COLO668 (cell line): ENCODE results near the gene PIEZO2.
"Not testable (repeated sequence)": the region's sequence is repeated elsewhere in the genome, so short reads cannot be mapped to it uniquely, and the experiment has no call there.

Experiments used
- DNase-seq: peaks from one replicate; lab custom pipeline; 2025; ENCODE audit not compliant: unreplicated experiment; lab: John Stamatoyannopoulos, UW

PIEZO2 gene

DNA sequence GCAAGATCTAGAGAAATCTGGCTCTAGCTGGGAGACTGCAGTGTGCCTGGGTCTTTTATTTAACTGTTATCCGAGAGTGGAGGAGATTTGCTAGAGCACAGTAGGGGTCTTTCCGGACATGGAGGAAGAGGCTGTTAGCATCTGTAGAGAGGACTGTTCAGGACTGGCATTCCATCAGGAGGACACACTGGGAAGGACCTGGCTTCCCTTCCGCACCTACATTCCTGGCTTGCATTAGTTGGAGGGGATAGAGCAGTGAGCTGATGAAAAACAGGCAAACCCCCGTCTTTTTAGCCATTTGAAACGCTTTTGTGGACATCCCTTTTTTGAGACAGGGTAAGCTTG is 874 bp upstream of the PIEZO2 start:
- DNase-seq = no peak

DNA sequence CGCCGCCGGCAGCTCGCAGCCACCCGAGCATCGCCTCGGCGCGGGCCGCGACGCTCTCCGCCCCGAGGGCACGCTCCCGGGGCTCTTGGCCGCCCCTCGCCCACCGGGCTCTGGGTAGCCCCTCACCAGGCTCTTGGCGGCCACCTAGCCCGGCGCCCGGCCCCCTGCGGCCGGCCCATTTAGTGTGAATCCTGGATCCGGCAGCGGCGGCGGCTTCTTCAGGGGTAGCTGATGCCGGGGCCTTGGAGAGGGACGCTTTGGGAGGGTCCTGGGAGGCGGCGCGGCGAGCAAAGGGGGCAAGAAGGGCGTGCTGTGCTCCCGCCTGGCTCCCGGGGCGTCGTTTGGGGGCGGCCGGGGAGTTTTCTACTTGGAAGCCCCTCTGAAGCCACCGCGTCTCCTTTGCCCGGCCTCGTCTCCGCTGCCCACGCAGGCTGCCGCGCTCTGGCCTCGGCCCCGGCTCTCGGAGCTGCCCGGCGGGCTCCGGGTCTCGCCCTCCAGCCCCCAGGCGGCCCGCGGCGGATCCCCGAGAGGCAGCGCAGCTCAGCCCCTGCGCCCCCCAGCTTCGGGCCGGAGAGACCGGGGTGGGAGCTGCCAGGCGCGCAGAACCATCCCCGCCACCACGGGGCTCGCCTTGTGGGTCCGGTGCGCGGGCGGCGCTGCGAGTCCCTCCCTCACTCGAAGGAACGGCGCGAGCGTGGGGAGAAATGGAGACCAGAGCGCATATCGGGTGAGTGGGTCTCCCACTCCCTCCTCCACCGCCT is 509 bp downstream of the PIEZO2 start:
- DNase-seq = no peak

DNA sequence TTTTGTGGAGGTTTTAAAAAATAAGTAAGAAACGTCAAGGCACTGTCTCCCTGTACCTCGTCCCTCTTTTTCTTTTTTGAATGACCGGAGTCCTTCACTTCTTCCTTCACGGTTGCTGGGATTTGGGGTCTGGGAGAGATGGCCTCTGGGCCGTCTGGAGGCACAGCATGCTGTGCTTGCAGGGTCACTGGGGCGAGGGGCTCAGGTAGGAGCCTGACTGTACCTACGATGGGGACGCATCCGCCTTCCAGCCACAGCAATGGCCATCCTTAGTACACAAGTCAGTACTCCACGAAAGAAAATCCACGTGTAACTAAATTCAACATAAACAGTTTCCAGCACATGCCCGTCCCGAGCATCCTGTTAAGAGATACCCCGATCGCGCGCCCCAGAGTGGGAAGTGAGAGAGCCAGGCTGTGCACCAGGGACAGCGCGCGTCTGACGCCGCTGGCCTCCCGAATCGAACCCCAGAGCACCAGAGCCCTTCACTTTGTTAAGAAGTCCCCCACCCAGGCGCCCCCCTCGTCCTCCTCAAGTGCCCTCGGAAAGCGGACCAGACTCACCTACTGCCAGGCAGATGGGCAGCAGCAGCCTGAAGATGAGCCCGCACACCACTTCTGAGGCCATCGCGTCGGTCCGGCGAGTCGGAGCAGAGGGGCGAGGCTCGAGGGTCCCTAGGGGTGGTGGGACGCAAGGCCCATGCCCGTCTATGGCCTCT is 1.2 kb downstream of the PIEZO2 start:
- no peak for DNase-seq

DNA sequence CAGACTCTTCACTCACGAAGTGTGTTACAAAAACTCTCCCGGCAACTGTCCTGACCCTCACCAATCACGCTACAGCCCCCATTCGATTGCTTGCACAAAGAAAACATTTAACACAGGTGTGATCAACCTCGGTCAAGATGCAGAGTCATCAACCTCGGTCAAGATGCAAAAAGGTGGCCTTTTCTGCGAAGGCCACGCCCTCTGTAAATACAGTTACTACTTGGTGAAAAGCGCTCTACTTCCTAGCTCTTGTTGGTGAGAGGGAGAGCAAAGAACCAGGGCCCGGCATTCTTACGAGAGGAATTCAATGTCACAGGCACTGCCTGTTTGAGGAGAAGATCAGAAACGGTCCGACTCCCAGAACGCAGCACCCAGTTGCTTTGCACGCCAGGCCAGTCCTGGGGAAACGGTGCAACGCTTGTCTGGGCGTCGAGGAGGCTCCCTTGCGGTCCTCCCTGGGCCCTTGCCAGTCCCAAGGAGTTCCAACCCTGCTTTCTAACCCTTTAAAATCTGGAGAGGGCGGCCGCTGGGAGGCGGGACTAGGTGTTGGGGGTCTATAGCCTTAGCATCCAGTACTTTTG is 1.9 kb downstream of the PIEZO2 start:
- no peak for DNase-seq

DNA sequence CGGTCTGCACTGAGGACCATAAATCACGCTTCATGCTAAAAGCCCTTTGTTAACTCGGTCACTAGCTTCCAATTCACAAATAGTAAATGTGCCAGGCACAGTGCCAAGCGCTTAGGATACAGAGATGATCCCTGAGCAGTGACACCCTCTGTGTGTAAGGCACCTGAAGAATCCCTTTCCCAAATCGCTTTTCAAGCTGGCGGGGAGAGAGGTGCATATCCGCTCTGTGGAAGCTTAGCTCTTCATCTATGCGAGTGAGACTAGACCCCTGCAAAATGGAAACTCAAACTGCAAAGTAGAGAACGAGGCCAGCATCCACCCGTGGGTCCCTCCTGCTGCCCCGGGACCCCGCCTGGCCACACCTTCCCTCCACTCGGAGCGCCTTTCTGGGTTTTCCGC is 2.4 kb downstream of the PIEZO2 start:
- DNase-seq = no peak

DNA sequence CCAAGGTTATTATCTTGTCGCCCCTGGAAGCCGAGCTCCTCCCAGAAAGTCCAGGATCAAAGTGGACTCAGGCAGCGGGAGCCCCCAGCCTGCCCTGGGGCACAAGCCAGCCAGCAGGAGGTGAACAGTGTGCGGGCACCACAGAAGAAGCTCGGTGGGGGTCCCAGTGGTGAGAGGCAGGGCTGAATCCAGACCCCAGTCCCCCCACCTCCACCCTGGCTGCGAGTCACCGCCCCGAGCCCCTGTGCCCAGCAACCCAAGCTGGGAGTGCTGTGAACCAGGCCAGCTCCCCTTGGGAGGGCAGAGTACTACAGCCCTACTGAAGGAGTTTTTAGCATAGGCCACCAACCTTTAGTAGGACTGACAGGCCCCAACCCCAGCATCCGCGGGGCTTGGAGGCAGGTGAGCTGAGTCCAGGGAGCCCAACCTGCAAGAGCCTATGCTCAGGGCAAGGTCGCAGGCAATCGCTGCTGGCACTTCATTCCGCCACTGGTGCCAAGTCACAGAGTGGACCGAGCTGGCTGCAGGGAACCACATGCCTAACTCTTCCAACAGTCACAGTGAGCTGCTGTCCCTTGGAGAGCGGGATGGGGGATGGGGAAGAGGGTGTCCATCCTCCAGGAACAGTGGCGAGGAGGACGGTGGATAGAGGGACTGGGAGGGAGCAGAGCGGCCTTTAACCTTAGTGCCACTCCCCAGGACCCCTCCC is 3.0 kb downstream of the PIEZO2 start:
- no peak for DNase-seq

DNA sequence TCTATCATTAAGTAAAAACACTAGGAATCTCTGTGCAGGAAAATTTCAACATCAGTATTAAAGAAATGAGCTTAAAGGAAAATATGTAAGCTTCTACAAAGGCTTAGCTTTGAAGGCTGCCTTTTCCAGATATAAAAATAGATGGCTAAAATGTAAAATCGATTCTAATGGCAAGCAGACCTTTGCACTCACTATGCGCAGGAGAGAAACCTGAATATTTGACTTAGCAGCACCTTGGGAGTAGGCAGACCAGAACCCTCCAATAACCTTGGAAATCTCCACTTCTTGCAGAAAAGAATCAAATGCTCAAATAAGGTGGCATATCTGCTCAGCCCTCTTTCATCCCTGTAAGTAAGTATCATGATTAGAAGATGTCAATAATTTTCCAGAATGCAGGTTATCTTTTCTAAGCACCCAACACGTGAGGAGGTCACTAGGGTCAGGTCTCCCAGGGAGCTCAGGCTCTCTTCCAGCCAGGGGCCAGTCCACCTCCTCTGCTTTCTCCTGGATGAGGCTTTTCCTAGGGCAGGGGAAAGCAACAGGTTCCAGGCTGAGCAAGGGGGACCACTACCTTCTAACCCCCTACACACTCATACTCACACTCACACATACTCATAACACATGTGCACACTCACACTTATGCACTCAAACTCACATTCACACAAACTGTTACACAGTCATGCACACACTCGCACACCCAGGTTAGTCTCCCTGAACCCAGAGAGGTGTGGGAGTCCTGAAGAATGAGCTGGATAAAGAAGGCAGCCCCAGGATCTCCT is 3.8 kb downstream of the PIEZO2 start:
- DNase-seq = no peak

DNA sequence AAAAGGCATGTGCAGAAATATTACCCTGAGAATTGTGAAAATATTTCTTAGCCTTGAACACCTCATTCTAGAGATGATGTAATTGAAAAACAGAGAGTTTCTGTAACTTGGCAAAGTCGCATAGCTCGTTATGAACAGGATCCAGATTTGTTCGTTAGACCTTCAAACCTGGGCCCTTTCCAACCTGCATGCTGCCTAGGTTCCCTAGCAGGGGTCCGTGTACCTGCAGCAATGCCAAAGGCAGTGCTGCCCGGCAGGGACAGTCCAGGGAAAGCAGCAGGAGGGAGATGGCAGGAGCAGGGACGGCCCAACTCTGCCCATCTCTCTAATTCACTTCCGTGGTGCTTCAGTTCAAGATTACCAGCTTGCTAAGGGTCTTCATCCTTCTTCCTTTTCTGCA is 12.0 kb downstream of the PIEZO2 start:
- no peak for DNase-seq

DNA sequence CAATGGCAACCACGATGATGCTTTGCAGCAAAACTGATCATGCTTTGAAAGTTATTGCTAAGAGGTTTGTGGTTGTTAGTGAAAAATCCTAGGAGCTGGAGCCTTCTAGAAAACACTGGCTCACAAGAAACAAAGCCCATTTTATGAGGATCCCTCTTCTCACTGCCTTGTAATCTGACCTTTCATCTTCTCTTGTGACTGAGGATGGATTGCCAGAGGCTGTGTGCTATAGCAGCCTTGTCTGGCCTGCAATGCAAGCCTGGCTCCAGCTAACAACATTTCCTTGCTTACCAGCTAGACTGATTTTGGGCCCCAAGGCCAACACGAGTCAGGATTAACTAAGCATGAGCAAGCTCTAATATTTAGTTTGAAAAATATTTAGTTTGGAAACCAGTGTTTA is 13.1 kb downstream of the PIEZO2 start:
- no peak for DNase-seq

DNA sequence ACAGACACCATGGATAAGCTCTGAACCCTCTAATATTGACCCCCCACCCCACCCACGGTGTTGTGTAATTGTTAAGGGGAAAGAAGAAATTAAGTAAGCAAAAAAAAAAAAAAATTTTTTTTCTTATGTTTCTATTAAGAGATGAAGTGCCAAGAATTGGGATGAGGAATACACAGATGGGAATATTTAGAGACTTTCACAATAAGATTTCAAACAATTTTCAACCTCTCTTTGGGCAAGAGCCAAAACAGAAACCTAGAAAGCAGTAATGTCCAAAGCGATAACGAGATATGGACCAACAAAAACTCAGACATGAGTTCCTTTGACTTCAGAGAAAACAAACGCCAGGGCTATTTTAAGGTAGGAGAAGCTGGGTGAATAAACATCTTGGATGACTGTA is 14.4 kb downstream of the PIEZO2 start:
- DNase-seq = no peak

DNA sequence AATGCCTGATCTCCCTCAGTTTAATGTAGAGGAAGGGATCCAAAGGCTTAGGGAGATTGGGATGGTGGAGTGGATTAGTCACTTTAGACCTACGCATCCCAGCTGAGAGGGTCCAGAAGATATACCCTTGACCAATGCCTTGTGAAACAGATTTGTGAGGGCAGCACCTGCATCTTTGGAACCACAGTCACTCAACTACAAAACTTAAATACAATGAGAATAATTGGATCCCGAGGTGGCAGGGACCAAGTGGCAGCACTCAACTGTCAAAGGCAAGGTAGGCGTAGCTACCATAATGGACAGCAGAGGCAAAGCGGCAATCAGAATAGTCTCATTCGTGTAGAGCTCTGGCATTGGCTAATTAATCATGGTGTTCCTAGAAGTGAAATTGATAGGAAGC is 20.3 kb downstream of the PIEZO2 start:
- not testable (repeated sequence) for DNase-seq

DNA sequence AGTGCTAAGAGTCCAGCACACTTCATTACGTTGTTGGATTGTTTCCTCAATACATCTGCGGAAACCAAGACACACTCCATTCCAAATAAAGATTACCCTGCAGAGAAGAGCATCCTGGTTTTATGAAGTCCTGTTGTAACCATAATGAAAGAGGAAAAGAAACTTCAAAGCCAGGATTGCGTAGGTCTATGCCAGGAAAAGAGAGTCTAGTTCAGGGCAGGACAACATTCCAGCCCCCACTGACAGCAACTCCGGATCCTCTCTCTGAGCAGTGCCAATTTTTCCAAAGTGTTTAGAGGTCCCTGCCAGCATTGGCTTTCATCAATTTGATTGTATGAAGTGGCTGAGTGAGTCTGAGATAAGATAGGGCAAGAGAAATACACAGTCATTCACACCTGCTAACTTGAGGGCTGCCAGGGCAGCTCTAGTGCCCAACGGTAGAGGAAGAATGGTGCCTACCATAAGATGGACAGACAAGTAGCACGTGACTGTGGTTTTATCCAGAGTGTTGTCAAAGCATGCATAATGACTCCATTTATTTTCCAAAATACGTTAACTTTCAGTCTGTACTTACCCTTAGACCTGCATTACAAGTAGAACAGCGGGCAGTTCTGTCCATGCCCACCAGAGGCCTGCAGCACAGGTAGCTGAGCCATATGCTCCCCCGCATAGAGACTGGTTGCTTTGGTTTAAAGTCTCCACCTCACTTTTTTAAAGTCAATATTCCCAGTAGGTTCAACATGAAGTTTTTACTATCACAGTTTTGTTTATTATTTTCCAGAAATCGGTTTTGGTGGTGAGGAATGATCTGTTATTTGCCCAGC is 23.7 kb downstream of the PIEZO2 start:
- DNase-seq = no peak

DNA sequence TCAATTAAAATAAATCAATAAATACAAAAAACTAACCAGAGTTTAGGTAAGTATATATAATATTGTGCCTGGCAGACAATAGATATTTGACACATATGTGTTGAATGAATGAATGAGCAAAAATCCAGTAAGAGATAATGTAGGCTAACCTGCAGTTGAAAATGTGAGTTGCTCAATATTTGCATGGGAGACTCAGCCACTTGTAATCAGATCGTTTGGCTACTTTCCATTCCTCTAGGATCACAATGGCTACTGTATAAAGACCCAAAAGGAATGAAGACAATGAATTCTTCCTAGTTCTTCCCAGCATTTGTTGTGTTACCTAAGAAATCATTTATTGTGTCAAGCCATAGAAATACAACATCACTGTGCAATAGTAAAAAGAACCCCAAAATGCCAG is 25.3 kb downstream of the PIEZO2 start:
- DNase-seq = no peak

DNA sequence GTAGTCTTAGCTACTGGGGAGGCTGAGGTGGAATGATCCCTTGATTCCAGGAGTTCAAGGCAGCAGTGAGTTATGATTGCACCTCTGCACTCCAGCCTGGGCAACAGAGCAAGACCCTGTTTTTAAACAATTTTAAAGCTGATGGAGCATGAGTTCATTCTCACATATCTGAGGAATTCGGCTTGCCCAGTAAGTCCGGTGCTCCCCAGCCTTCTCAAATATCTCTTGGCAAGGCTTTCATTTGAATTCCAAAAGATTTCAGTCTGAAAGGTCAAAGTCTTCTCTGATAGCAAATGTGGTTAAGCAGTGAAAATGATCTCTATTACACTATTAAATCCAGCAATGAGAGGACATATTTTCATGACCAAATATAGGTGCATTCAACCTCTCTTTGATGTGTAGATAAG is 27.9 kb downstream of the PIEZO2 start:
- no peak for DNase-seq

DNA sequence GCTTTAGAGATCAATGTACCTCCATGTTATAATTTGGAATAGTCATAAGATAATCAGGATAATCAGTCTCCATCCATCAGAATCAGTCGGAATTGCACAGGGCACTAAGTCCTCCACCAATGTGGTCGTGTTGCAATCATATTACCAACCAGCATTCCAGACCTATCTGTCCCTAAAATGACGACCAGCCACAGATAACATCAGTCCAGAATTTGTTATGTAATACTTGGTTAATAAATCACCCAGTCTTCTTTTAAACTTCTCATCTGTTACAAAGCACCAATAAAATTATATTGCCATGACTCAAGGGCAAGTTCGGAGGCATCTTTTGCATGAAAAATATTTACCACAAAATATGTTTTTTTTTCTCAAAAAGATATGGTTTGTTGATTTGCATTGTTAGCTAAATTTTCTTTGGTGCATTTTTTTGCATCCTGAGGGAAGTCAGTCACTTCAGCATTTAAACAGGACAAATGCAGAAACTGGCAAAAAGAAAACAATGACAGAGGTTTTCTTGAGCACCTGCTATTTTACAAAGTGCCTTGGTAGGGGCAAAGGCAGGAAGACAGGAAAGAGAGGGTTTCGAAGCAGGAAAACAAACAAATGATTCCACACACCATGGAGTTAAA is 29.3 kb downstream of the PIEZO2 start:
- no peak for DNase-seq

DNA sequence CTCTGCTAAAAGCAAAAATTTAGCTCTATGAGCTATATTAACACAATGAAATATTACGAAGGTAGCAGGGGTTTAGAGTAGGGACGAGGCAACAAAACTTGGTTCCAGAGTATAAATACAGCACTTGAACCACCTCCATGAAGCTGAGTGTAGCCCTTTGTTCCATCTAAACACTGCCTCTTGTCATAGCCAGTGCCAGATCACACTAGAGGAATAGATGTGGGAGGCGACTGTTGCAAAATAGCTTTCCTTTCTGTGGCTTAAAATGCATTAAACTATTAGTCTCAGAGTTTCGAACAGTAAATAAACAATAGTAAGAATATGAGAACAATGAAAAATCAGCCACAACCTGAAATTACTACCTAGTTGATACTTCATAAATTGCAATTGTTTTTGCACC is 29.8 kb downstream of the PIEZO2 start:
- no peak for DNase-seq

DNA sequence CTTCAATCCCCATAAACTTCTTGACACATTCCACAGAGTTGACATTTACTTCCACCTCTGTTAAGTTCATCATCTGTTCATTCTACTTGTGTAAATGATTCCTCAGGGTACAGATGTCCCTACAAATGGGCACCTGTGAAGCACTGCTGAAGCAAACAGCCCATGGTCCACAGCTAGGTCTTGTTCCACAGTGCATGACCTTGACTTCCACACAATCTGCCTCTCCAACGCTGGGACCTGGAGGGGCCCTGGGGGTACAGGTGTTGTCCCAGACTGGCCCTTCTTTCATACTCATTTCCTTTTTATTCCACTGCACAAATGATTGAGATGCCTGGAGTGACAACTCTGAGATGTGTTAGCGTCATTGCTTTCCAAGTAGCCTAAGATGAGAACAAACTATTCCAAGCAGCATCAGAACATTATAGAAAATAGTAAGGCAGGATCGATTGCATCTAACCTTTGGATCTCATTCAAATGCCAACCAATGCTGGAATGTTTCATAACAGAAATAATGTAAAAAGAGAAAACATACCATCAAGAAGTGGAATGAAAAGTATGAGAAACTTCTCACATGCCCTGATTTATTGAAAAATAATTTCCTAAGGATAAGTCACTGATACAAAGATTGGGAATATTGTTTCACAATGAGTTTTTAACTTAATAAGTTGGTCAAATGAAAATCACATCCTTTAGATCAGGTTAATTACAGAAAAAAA is 31.2 kb downstream of the PIEZO2 start:
- no peak for DNase-seq

DNA sequence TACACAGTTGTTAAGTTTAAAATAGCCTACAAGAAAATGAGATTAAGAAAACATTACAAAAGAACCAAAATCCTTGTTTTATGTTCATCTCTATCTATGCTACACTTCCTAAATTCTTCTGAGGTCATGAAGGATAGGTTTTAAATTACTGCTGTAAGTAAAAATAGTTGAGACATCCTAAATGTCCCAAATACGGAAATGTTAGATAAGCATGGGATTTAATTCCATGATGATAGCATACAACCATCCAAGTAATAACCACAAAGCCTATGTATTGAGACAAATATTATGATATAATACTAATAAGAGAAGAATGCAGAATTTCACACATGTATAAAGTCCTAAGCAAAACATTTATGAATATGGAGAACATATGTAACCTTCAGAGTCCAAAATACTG is 34.1 kb downstream of the PIEZO2 start:
- DNase-seq = no peak

DNA sequence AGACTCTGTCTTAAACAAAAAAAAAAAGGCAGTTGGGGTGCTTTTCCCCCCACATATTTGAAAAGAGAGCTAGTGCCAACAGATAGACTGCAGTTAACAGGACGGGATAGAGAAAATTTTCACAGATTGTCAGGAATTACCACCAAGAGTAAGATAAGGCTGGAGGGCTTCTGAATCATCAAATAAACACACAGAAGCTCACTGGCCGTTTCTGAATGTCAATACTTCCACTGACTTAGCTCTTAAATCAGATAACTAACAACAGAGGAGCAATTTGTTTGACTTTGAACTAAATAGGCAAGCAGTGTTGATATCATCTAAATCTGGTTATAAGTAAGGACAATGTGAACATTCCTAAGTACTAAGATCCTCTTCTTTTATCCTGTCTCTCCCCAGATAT is 34.7 kb downstream of the PIEZO2 start:
- no peak for DNase-seq
